Type B pancreatic cell (in vitro differentiated cells): ENCODE results near the gene WAS. TPM values are rescaled to one million over a fixed set of nuclear protein-coding genes. Genes with fewer than 3 reads are reported as not detected.
A peak's percentile ranks its signal among the peaks of the same experiment; 100 is the strongest.

Experiments
- DNase-seq: peaks from one replicate; pipeline ENCODE4 v3.0.0; 2021; ENCODE audit warnings: mixed read lengths; ENCODE audit not compliant: unreplicated experiment; ENCODE audit errors: extremely low spot score
- H3K27ac Mint-ChIP-seq: 2 replicates; pipeline ENCODE4 v1.8.0; 2021; ENCODE audit warnings: mild to moderate bottlenecking, mixed read lengths
- H3K27me3 Mint-ChIP-seq: 2 replicates; pipeline ENCODE4 v1.8.0; 2021; ENCODE audit warnings: mixed read lengths
- H3K36me3 Mint-ChIP-seq: 2 replicates; pipeline ENCODE4 v1.8.0; 2021; ENCODE audit warnings: mixed read lengths
- H3K4me1 Mint-ChIP-seq: one replicate; pipeline ENCODE4 v1.8.0; 2021; ENCODE audit warnings: mixed read lengths; ENCODE audit not compliant: unreplicated experiment
- H3K4me3 Mint-ChIP-seq: 2 replicates; pipeline ENCODE4 v1.8.0; 2021; ENCODE audit warnings: mild to moderate bottlenecking, mixed read lengths
- H3K9me3 Mint-ChIP-seq: 2 replicates; pipeline ENCODE4 v1.8.0; 2021; ENCODE audit warnings: mixed read lengths
- CTCF ChIP-seq: fragments of 200-600 bp; sonication (generic); conservative IDR thresholded peaks from 2 replicates; pipeline ENCODE4 v1.5.0; 2021; ENCODE audit warnings: antibody characterized with exemption, mild to moderate bottlenecking
- total RNA-seq: library from RNA; stranded (reverse); gene quantifications from 2 replicates; pipeline ENCODE4 v1.2.1, GENCODE V29; 2021; ENCODE audit warnings: low replicate concordance

Gene WAS
- total RNA-seq, 1 donor from 2014 or later: 0.82 TPM

GRCh38 chrX:48737213-48737938 is 53.8 kb downstream of the WAS start:
- H3K9me3 Mint-ChIP-seq: no peaks in the 10 kb centered on the region
- peaks cover 13% of the 10 kb centered on the region for H3K4me1 Mint-ChIP-seq
- H3K36me3 Mint-ChIP-seq: no peaks in the 10 kb centered on the region
- no peaks in the 10 kb centered on the region for H3K27me3 Mint-ChIP-seq
- TF ChIP-seq CTCF: no peak
- peak; percentile 85 for DNase-seq
- H3K4me3 Mint-ChIP-seq: peak overlapping the region; percentile 97
- H3K27ac Mint-ChIP-seq: peak overlapping the region; percentile 95

- Mint-ChIP-seq H3K9me3 (no peaks in the 10 kb centered on the region), H3K4me1 (peaks cover 13% of the 10 kb centered on the region)
- TF ChIP-seq CTCF: no peak
Measured at GRCh38 chrX:48737940-48738339, 54.3 kb downstream of the WAS start.

More at GRCh38 chrX:48737940-48738339, 54.3 kb downstream of the WAS start:
- Mint-ChIP-seq H3K27me3 (no peaks in the 10 kb centered on the region), H3K4me3 (peak overlapping the region; percentile 97), H3K27ac (peak overlapping the region; percentile 95), H3K36me3 (no peaks in the 10 kb centered on the region)
- no peak for DNase-seq

Other genes with a start within 250 kb of the WAS start
- gene SLC38A5, start 213.5 kb upstream of the WAS start, total RNA-seq: 1.8 and 4.6 TPM in 2 replicates
- gene FTSJ1, start 207.6 kb upstream of the WAS start, total RNA-seq: 35.3 and 46.4 TPM in 2 replicates
- 3.6 and 10.0 TPM in 2 replicates for gene PORCN, start 174.8 kb upstream of the WAS start, total RNA-seq
- 79.8 and 95.9 TPM in 2 replicates for gene EBP, start 162.0 kb upstream of the WAS start, total RNA-seq
- gene TBC1D25, start 144.1 kb upstream of the WAS start, total RNA-seq: 10.6 and 12.8 TPM in 2 replicates
- gene RBM3, start 109.3 kb upstream of the WAS start, total RNA-seq: 131 and 178 TPM in 2 replicates
- 80.2 and 96.1 TPM in 2 replicates for gene WDR13, start 86.3 kb upstream of the WAS start, total RNA-seq
- gene SUV39H1, start 12.9 kb downstream of the WAS start, total RNA-seq: 6.4 and 11.5 TPM in 2 replicates
- gene GLOD5, start 77.9 kb downstream of the WAS start, total RNA-seq: not detected in 2 replicates
- not detected in 2 replicates for gene GATA1, start 102.8 kb downstream of the WAS start, total RNA-seq
- gene HDAC6, start 118.3 kb downstream of the WAS start, total RNA-seq: 104 and 151 TPM in 2 replicates
- gene ERAS, start 142.7 kb downstream of the WAS start, total RNA-seq: 0.51 TPM in 1 of 2 replicates, not detected in the other
- 109 and 246 TPM in 2 replicates for gene PCSK1N, start 151.8 kb downstream of the WAS start, total RNA-seq
- 64.4 and 77.4 TPM in 2 replicates for gene TIMM17B, start 214.0 kb downstream of the WAS start, total RNA-seq
- 58.6 and 77.9 TPM in 2 replicates for gene PQBP1, start 214.1 kb downstream of the WAS start, total RNA-seq
- gene SLC35A2, start 227.8 kb downstream of the WAS start, total RNA-seq: 33.3 and 79.0 TPM in 2 replicates
- 9.3 and 11.5 TPM in 2 replicates for gene PIM2, start 235.2 kb downstream of the WAS start, total RNA-seq